Measurements from ENCODE around the gene PRSS53. TPM values are rescaled to one million over a fixed set of nuclear protein-coding genes. Genes with fewer than 3 reads are reported as not detected.

PRSS53 gene
- total and polyA plus RNA-seq, 10 of the 15 experiments (the other 5 are each of a cell fraction or from before 2014, with no cell fraction given): 0.35 to 3.4 (median 0.88) TPM; not detected in 2

DNA sequence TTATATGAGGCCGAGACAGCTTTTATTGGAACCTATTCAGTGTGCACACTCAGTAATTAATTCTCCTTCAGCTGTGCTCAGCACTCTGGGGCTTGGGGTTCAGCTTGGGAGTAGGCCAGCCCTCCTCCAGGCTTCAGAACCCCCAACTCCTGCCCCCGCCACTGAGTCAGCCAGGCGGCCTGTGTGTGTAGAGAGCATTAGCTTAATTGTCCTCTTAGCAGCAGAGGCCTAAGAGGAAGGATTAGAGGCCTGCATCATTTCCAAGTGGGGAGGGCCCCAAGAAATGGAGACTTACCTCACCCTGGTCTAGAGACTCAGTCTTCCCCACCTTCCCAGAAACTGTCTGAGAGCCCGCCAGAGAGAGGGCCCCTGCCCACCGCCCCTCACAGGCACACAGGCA, 772 bp downstream of the PRSS53 start:
- ATAC-seq: no peak
- Histone ChIP-seq H3K4me2 (ENCODE audit: control insufficient read depth, insufficient read depth) (no peak overlapping the region), H3K9ac (ENCODE audit: control insufficient read depth, insufficient read depth, low read length) (no peak overlapping the region), H3K27ac (ENCODE audit: control insufficient read depth, insufficient read depth) (no peak overlapping the region), H3K79me2 (ENCODE audit: control insufficient read depth, insufficient read depth, low read length) (peaks cover 5% of the 10 kb centered on the region), H3K4me1 (ENCODE audit: control insufficient read depth, insufficient read depth, low read length) (no peaks in the 10 kb centered on the region), H3K9me3 (replicated peaks; ENCODE audit: control insufficient read depth, insufficient read depth, low read length) (no peaks in the 10 kb centered on the region), H4K20me1 (ENCODE audit: control insufficient read depth, insufficient read depth) (no peaks in the 10 kb centered on the region; the same call in 1 of the 2 replicates), H3K4me3 (no peak overlapping the region), H3K36me3 (ENCODE audit: control insufficient read depth in 2 of 2, insufficient read depth in 2 of 2, low read length in 1 of 2) (peaks cover 2% of the 10 kb centered on the region in 2 experiments; a peak in 3 of 4 replicates), H3K27me3 (replicated peaks in 1 of 2; ENCODE audit: control insufficient read depth in 2 of 2, insufficient read depth in 2 of 2, low read length in 1 of 2) (no peaks in the 10 kb centered on the region), H2AFZ (ENCODE audit: control insufficient read depth, low read depth, low read length) (no peak overlapping the region)
- ChIA-PET SMC1A (ENCODE audit: uncharacterized antibody, unreplicated experiment) (no interaction called here), POLR2A (no interaction called here), RAD21 (ENCODE audit: unreplicated experiment) (no interaction called here), CTCF (no interaction called here)
- in situ Hi-C loops (cut with MboI): no loop called here
- no peak for DNase-seq (ENCODE audit: low read depth, low spot score)
- intact Hi-C loops (cut with micrococcal nuclease; ENCODE audit: unreplicated experiment): no loop called here
- FAIRE-seq: no peak
- no TSS peak for BruUV-seq (replicated peaks)
- TF ChIP-seq, protein P1, sequence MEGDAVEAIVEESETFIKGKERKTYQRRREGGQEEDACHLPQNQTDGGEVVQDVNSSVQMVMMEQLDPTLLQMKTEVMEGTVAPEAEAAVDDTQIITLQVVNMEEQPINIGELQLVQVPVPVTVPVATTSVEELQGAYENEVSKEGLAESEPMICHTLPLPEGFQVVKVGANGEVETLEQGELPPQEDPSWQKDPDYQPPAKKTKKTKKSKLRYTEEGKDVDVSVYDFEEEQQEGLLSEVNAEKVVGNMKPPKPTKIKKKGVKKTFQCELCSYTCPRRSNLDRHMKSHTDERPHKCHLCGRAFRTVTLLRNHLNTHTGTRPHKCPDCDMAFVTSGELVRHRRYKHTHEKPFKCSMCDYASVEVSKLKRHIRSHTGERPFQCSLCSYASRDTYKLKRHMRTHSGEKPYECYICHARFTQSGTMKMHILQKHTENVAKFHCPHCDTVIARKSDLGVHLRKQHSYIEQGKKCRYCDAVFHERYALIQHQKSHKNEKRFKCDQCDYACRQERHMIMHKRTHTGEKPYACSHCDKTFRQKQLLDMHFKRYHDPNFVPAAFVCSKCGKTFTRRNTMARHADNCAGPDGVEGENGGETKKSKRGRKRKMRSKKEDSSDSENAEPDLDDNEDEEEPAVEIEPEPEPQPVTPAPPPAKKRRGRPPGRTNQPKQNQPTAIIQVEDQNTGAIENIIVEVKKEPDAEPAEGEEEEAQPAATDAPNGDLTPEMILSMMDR (IDR thresholded peaks at IDR 0.05 in 2 of 3, conservative IDR thresholded peaks at IDR 0.05 in 1 of 3; ENCODE audit: control insufficient read depth in 2 of 3, extremely low read depth in 1 of 3, insufficient read depth in 1 of 3, low read depth in 3 of 3, low read length in 3 of 3): no peak
- no peak for TF ChIP-seq GATAD2B (conservative IDR thresholded peaks at IDR 0.05; ENCODE audit: low read depth)
- no peak for TF ChIP-seq TCF12 (IDR thresholded peaks at IDR 0.05; ENCODE audit: low read depth, low read length)
- no peak for TF ChIP-seq JUNB (IDR thresholded peaks at IDR 0.05)
- TF ChIP-seq, protein P2, sequence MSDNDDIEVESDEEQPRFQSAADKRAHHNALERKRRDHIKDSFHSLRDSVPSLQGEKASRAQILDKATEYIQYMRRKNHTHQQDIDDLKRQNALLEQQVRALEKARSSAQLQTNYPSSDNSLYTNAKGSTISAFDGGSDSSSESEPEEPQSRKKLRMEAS (IDR thresholded peaks at IDR 0.05; ENCODE audit: low read depth, low read length): no peak
- TF ChIP-seq RCOR1 (conservative IDR thresholded peaks at IDR 0.05; ENCODE audit: low read depth, low read length): no peak
- TF ChIP-seq YBX1 (IDR thresholded peaks at IDR 0.05): no peak
- TF ChIP-seq EED (IDR thresholded peaks at IDR 0.05; ENCODE audit: low read depth): no peak
- TF ChIP-seq, protein P3, sequence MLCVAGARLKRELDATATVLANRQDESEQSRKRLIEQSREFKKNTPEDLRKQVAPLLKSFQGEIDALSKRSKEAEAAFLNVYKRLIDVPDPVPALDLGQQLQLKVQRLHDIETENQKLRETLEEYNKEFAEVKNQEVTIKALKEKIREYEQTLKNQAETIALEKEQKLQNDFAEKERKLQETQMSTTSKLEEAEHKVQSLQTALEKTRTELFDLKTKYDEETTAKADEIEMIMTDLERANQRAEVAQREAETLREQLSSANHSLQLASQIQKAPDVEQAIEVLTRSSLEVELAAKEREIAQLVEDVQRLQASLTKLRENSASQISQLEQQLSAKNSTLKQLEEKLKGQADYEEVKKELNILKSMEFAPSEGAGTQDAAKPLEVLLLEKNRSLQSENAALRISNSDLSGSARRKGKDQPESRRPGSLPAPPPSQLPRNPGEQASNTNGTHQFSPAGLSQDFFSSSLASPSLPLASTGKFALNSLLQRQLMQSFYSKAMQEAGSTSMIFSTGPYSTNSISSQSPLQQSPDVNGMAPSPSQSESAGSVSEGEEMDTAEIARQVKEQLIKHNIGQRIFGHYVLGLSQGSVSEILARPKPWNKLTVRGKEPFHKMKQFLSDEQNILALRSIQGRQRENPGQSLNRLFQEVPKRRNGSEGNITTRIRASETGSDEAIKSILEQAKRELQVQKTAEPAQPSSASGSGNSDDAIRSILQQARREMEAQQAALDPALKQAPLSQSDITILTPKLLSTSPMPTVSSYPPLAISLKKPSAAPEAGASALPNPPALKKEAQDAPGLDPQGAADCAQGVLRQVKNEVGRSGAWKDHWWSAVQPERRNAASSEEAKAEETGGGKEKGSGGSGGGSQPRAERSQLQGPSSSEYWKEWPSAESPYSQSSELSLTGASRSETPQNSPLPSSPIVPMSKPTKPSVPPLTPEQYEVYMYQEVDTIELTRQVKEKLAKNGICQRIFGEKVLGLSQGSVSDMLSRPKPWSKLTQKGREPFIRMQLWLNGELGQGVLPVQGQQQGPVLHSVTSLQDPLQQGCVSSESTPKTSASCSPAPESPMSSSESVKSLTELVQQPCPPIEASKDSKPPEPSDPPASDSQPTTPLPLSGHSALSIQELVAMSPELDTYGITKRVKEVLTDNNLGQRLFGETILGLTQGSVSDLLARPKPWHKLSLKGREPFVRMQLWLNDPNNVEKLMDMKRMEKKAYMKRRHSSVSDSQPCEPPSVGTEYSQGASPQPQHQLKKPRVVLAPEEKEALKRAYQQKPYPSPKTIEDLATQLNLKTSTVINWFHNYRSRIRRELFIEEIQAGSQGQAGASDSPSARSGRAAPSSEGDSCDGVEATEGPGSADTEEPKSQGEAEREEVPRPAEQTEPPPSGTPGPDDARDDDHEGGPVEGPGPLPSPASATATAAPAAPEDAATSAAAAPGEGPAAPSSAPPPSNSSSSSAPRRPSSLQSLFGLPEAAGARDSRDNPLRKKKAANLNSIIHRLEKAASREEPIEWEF (IDR thresholded peaks at IDR 0.05; ENCODE audit: insufficient replicate concordance, low read depth, low read length): no peak
- no peak for TF ChIP-seq SREBF2 (IDR thresholded peaks at IDR 0.05; ENCODE audit: low read length)
- TF ChIP-seq ZBED1 (IDR thresholded peaks at IDR 0.05; ENCODE audit: borderline replicate concordance): no peak
- TF ChIP-seq EZH2 (IDR thresholded peaks at IDR 0.05; ENCODE audit: borderline replicate concordance, control insufficient read depth, low read depth, low read length): no peak
- TF ChIP-seq KAT2A (conservative IDR thresholded peaks at IDR 0.05; ENCODE audit: control insufficient read depth, low read depth, low read length): no peak
- no peak for TF ChIP-seq RAD21 (IDR thresholded peaks at IDR 0.05; ENCODE audit: insufficient read depth, low read depth, low read length)
- TF ChIP-seq STAT3 (IDR thresholded peaks at IDR 0.05; ENCODE audit: low read depth, low read length): no peak
- no peak for TF ChIP-seq POLR2AphosphoS5 (IDR thresholded peaks at IDR 0.05; ENCODE audit: low read length)
- no peak for TF ChIP-seq MTA2 (IDR thresholded peaks at IDR 0.05; ENCODE audit: low read depth)
- TF ChIP-seq BACH1 (IDR thresholded peaks at IDR 0.05; ENCODE audit: borderline replicate concordance): no peak
- no peak for TF ChIP-seq CHD4 (IDR thresholded peaks at IDR 0.05)
- WGBS (ENCODE audit: insufficient coverage, insufficient replicate concordance, low lambda C conversion rate, missing lambda C conversion rate): 84% methylated on average over 5 of the region's 5 CpGs

All from GM12878 (cell line).